GM23338 (cell line): ENCODE data around the gene AOPEP. TPM values are rescaled to one million over a fixed set of nuclear protein-coding genes. Genes with fewer than 3 reads are reported as not detected.

Experiments used
- ATAC-seq: fragments of 200-7000 bp; cut with Tn5 transposase; 3 replicates; pipeline ENCODE4 v1.9.1; 2020
- DNase-seq: peaks from one replicate; pipeline ENCODE4 v3.0.0-alpha.2; 2015; ENCODE audit warnings: low spot score
- H2AFZ ChIP-seq: fragments of 200-600 bp; sonication (generic); 2 replicates; pipeline ENCODE4 v1.8.0; 2016; ENCODE audit warnings: antibody characterized with exemption, mild to moderate bottlenecking, moderate library complexity
- H3F3A ChIP-seq: fragments of 200-600 bp; sonication (generic); replicated peaks from 2 replicates; pipeline ENCODE4 v1.8.0; 2017; ENCODE audit warnings: antibody characterized with exemption, mixed run types, low read depth
- H3K27ac ChIP-seq: fragments of 200-600 bp; sonication (generic); 2 replicates; pipeline ENCODE4 v1.6.1; 2016; ENCODE audit warnings: low read depth
- H3K27me3 ChIP-seq: fragments of 200-600 bp; sonication (generic); 2 replicates; pipeline ENCODE4 v1.8.0; 2016; ENCODE audit warnings: mild to moderate bottlenecking, mixed run types, moderate library complexity; ENCODE audit not compliant: insufficient read depth
- H3K36me3 ChIP-seq: fragments of 200-600 bp; sonication (generic); 2 replicates; pipeline ENCODE4 v1.8.0; 2016; ENCODE audit warnings: mild to moderate bottlenecking; ENCODE audit not compliant: insufficient read depth
- H3K4me1 ChIP-seq: fragments of 200-600 bp; sonication (generic); 2 replicates; pipeline ENCODE4 v1.8.0; 2016; ENCODE audit warnings: mild to moderate bottlenecking, moderate library complexity; ENCODE audit not compliant: insufficient read depth
- H3K4me2 ChIP-seq: fragments of 200-600 bp; sonication (generic); 2 replicates; pipeline ENCODE4 v1.7.1; 2017; ENCODE audit warnings: mixed run types
- H3K4me3 ChIP-seq: fragments of 200-600 bp; sonication (generic); 2 replicates; pipeline ENCODE4 v1.6.1; 2016; ENCODE audit warnings: mixed run types
- H3K79me2 ChIP-seq: fragments of 200-600 bp; sonication (generic); replicated peaks from 2 replicates; pipeline ENCODE4 v1.8.0; 2017; ENCODE audit warnings: mild to moderate bottlenecking; ENCODE audit not compliant: insufficient read depth
- H3K9me2 ChIP-seq: fragments of 200-600 bp; sonication (generic); 2 replicates; pipeline ENCODE4 v1.8.0; 2017; ENCODE audit not compliant: insufficient read depth
- H4K20me1 ChIP-seq: fragments of 200-600 bp; sonication (generic); replicated peaks from 2 replicates; pipeline ENCODE4 v1.8.0; 2017; ENCODE audit warnings: mild to moderate bottlenecking; ENCODE audit not compliant: insufficient read depth
- H3K27ac Mint-ChIP-seq: 2 replicates; pipeline ENCODE4 v1.8.0; 2020; ENCODE audit warnings: inconsistent platforms, mild to moderate bottlenecking, moderate library complexity, mixed read lengths
- H3K27me3 Mint-ChIP-seq: 3 replicates; pipeline ENCODE4 v1.8.0; 2022; ENCODE audit warnings: low read depth, mild to moderate bottlenecking, moderate library complexity, mixed read lengths, inconsistent platforms; ENCODE audit not compliant: insufficient read depth, poor library complexity
- H3K36me3 Mint-ChIP-seq: 3 replicates; pipeline ENCODE4 v1.8.0; 2021; ENCODE audit warnings: low read depth, mild to moderate bottlenecking, inconsistent platforms, moderate library complexity, mixed read lengths
- H3K4me1 Mint-ChIP-seq: 3 replicates; pipeline ENCODE4 v1.8.0; 2020; ENCODE audit warnings: mild to moderate bottlenecking, inconsistent platforms, mixed read lengths
- H3K4me3 Mint-ChIP-seq: 3 replicates; pipeline ENCODE4 v1.8.0; 2021; ENCODE audit warnings: moderate library complexity, mild to moderate bottlenecking, inconsistent platforms, mixed read lengths
- H3K9me3 Mint-ChIP-seq: 3 replicates; pipeline ENCODE4 v1.8.0; 2020; ENCODE audit warnings: moderate library complexity, mild to moderate bottlenecking, inconsistent platforms, mixed read lengths
- CREB1 ChIP-seq: fragments of 250-450 bp; sonication (Bioruptor Pico); IDR thresholded peaks from 2 replicates; pipeline ENCODE4 v1.5.0; 2020; ENCODE audit warnings: low read depth, mild to moderate bottlenecking, moderate library complexity
- CTCF ChIP-seq, 2 experiments: fragments of 200-600 bp in 1 of 2; sonication (generic) in 1 of 2; conservative IDR thresholded peaks; 2 replicates each; pipeline versions ENCODE4 v1.5.1 to v1.6.1; 2016 to 2017; ENCODE audit warnings: antibody characterized with exemption in 2 of 2, low read depth in 2 of 2, mild to moderate bottlenecking in 2 of 2, moderate library complexity in 1 of 2
- ETS1 ChIP-seq: IDR thresholded peaks from 2 replicates; pipeline ENCODE4 v1.6.1; 2016; ENCODE audit warnings: antibody characterized with exemption
- EZH2 ChIP-seq: fragments of 200-600 bp; sonication (generic); IDR thresholded peaks from one replicate; pipeline ENCODE4 v1.8.0; 2017; ENCODE audit warnings: antibody characterized with exemption, mild to moderate bottlenecking, low read depth; ENCODE audit not compliant: unreplicated experiment
- EZH2phosphoT487 ChIP-seq: fragments of 200-600 bp; sonication (generic); IDR thresholded peaks from one replicate; pipeline ENCODE4 v1.8.1; 2018; ENCODE audit warnings: antibody characterized with exemption; ENCODE audit not compliant: unreplicated experiment
- JUNB ChIP-seq: IDR thresholded peaks from one replicate; pipeline ENCODE4 v1.6.1; 2016; ENCODE audit warnings: antibody characterized with exemption; ENCODE audit not compliant: unreplicated experiment
- NANOG ChIP-seq: IDR thresholded peaks from 2 replicates; pipeline ENCODE4 v1.6.1; 2016; ENCODE audit warnings: antibody characterized with exemption, borderline replicate concordance
- POLR2AphosphoS5 ChIP-seq: IDR thresholded peaks from 2 replicates; pipeline ENCODE4 v1.6.1; 2016; ENCODE audit warnings: antibody characterized with exemption, low read depth
- REST ChIP-seq: IDR thresholded peaks from one replicate; pipeline ENCODE4 v1.6.1; 2018; ENCODE audit warnings: antibody characterized with exemption; ENCODE audit not compliant: unreplicated experiment
- STAT1 ChIP-seq: IDR thresholded peaks from one replicate; pipeline ENCODE4 v1.6.1; 2016; ENCODE audit warnings: antibody characterized with exemption; ENCODE audit not compliant: unreplicated experiment
- ZNF114 ChIP-seq: fragments of 250-450 bp; sonication (Bioruptor Pico); IDR thresholded peaks from 2 replicates; pipeline ENCODE4 v1.5.0; 2020; ENCODE audit warnings: mild to moderate bottlenecking, moderate library complexity
- ZNF331 ChIP-seq: fragments of 250-450 bp; sonication (Bioruptor Pico); IDR thresholded peaks from 2 replicates; pipeline ENCODE4 v1.5.0; 2020; ENCODE audit warnings: low read depth, mild to moderate bottlenecking, moderate library complexity
- ZNF462 ChIP-seq: fragments of 250-450 bp; sonication (Bioruptor Pico); IDR thresholded peaks from 2 replicates; pipeline ENCODE4 v1.5.0; 2020; ENCODE audit warnings: mild to moderate bottlenecking, moderate library complexity
- polyA plus RNA-seq: library from polyadenylated mRNA; unstranded; fragments of >200 nt; fragmentation: Nextera tagmentation; extraction: Ambion mirVana; gene quantifications from 2 replicates; pipeline ENCODE4 v1.2.1, GENCODE V29; 2016
- total RNA-seq: library from RNA; depleted of rRNA; stranded (reverse); fragments of >200 nt; shearing (Covaris generic); gene quantifications from 2 replicates; pipeline ENCODE4 v1.2.3, GENCODE V29; 2014

Gene AOPEP
- total and polyA plus RNA-seq, 2 experiments from 2014 or later, result 7.0 to 16.5 TPM

GRCh38 chr9:94926431-94926800 lies 199.9 kb downstream of the AOPEP start:
- Histone ChIP-seq H4K20me1 (no peaks in the 10 kb centered on the region), H3K4me2 (no peak overlapping the region), H3K27me3 (no peaks in the 10 kb centered on the region), H3F3A (no peaks in the 10 kb centered on the region), H3K4me3 (no peak overlapping the region), H2AFZ (no peak overlapping the region), H3K9me2 (no peaks in the 10 kb centered on the region), H3K27ac (no peak overlapping the region), H3K4me1 (peaks cover 4% of the 10 kb centered on the region; the same call in 1 of the 2 replicates), H3K79me2 (no peaks in the 10 kb centered on the region), H3K36me3 (no peaks in the 10 kb centered on the region)
- Mint-ChIP-seq H3K36me3 (peaks cover 5% of the 10 kb centered on the region; the same call in 1 of the 3 replicates), H3K4me1 (peaks cover 39% of the 10 kb centered on the region), H3K9me3 (no peaks in the 10 kb centered on the region; the same call in 2 of the 3 replicates), H3K27ac (no peak overlapping the region), H3K27me3 (peaks cover 6% of the 10 kb centered on the region), H3K4me3 (no peak overlapping the region)
- TF ChIP-seq ZNF114 (CRISPR knock-in tag), result no peak
- TF ChIP-seq JUNB, result no peak
- TF ChIP-seq POLR2AphosphoS5, result no peak
- no peak for TF ChIP-seq STAT1
- TF ChIP-seq NANOG, result no peak
- TF ChIP-seq REST, result no peak
- TF ChIP-seq EZH2phosphoT487, result no peak
- TF ChIP-seq CTCF (conservative IDR thresholded peaks at IDR 0.05; ENCODE audit: low read depth in 2 of 2), result no peak
- TF ChIP-seq CREB1, result no peak
- TF ChIP-seq ZNF462 (CRISPR knock-in tag), result no peak
- no peak for TF ChIP-seq ETS1
- no peak for TF ChIP-seq EZH2
- no peak for TF ChIP-seq ZNF331 (CRISPR knock-in tag)
- no peak for ATAC-seq
- no peak for DNase-seq
